HEK293 (cell line): Measurements from ENCODE around the gene ABT1.
A peak's percentile ranks its signal among the peaks of the same experiment; 100 is the strongest.

Experiments
- CTCF ChIA-PET: fragments of 350-600 bp; formaldehyde crosslinking; extraction: SDS; loops from one replicate; lab custom pipeline; 2021; ENCODE audit warnings: antibody characterized with exemption; lab: Yijun Ruan, JAX
- POLR2A ChIA-PET: fragments of 300-600 bp; formaldehyde crosslinking; extraction: SDS; loops from one replicate; lab custom pipeline; 2020; ENCODE audit warnings: antibody characterized with exemption, inconsistent platforms; lab: Yijun Ruan, JAX
- H3K27ac ChIP-seq: fragments of 200-500 bp; sonication (Bioruptor generic); 2 replicates; pipeline ENCODE4 v1.5.1; 2014; ENCODE audit warnings: low read depth, low read length, control low read depth, inconsistent platforms; ENCODE audit errors: extremely low read depth
- H3K36me3 ChIP-seq, 2 experiments: fragments of 200-500 bp in 1 of 2; sonication (Bioruptor generic) in 1 of 2; 1 replicate in 1 of 2; 2 replicates in 1 of 2; pipeline ENCODE4 v1.5.1; 2014 to 2017; ENCODE audit warnings: inconsistent platforms in 2 of 2, low read length in 2 of 2; ENCODE audit not compliant: control insufficient read depth in 2 of 2, insufficient read depth in 1 of 2
- H3K4me1 ChIP-seq: fragments of 200-500 bp; sonication (Bioruptor generic); 2 replicates; pipeline ENCODE4 v1.5.1; 2014; ENCODE audit warnings: mild to moderate bottlenecking, low read length, inconsistent platforms; ENCODE audit not compliant: control insufficient read depth, insufficient read depth
- H3K4me3 ChIP-seq: 2 replicates; pipeline ENCODE4 v1.5.1; 2011; ENCODE audit warnings: low read depth, mild to moderate bottlenecking, control low read depth, low read length, moderate library complexity
- H3K9me3 ChIP-seq: fragments of 200-500 bp; sonication (Bioruptor generic); 2 replicates; pipeline ENCODE4 v1.5.1; 2014; ENCODE audit warnings: low read depth, low read length, inconsistent platforms; ENCODE audit not compliant: control insufficient read depth, insufficient read depth
- BCL11B ChIP-seq: fragments of 450-650 bp; formaldehyde crosslinking; IDR thresholded peaks from 2 replicates; pipeline ENCODE4 v1.5.1; 2016; ENCODE audit warnings: low read depth, missing biosample characterization, missing genetic modification characterization
- FEZF1 ChIP-seq: fragments of 450-650 bp; formaldehyde crosslinking; IDR thresholded peaks from 2 replicates; pipeline ENCODE4 v1.5.1; 2016; ENCODE audit warnings: missing biosample characterization, missing genetic modification characterization
- REPIN1 ChIP-seq: fragments of 450-650 bp; formaldehyde crosslinking; IDR thresholded peaks from 2 replicates; pipeline ENCODE4 v1.5.1; 2017; ENCODE audit warnings: missing biosample characterization, missing genetic modification characterization, low read depth
- SETDB1 ChIP-seq: IDR thresholded peaks from one replicate; pipeline ENCODE4 v1.6.1; 2017; ENCODE audit warnings: mild to moderate bottlenecking, low read length, moderate library complexity, mixed read lengths; ENCODE audit not compliant: insufficient read length
- ZBTB49 ChIP-seq: fragments of 450-650 bp; formaldehyde crosslinking; IDR thresholded peaks from 2 replicates; pipeline ENCODE4 v1.5.1; 2016; ENCODE audit warnings: missing biosample characterization, missing genetic modification characterization, low read depth
- ZFP3 ChIP-seq: fragments of 450-650 bp; formaldehyde crosslinking; IDR thresholded peaks from 2 replicates; pipeline ENCODE4 v1.5.1; 2016; ENCODE audit warnings: low read depth, missing biosample characterization, missing genetic modification characterization
- ZNF132 ChIP-seq: fragments of 450-650 bp; formaldehyde crosslinking; IDR thresholded peaks from 2 replicates; pipeline ENCODE4 v1.5.1; 2017; ENCODE audit warnings: missing biosample characterization, missing genetic modification characterization, borderline replicate concordance
- ZNF157 ChIP-seq: fragments of 450-650 bp; formaldehyde crosslinking; IDR thresholded peaks from 2 replicates; pipeline ENCODE4 v1.5.1; 2016; ENCODE audit warnings: missing biosample characterization, missing genetic modification characterization
- ZNF16 ChIP-seq: fragments of 450-650 bp; formaldehyde crosslinking; IDR thresholded peaks from 2 replicates; pipeline ENCODE4 v1.5.1; 2016; ENCODE audit warnings: low read depth, missing biosample characterization, missing genetic modification characterization
- ZNF2 ChIP-seq: fragments of 450-650 bp; formaldehyde crosslinking; IDR thresholded peaks from 2 replicates; pipeline ENCODE4 v1.5.1; 2016; ENCODE audit warnings: missing biosample characterization, missing genetic modification characterization
- ZNF214 ChIP-seq: fragments of 450-650 bp; formaldehyde crosslinking; IDR thresholded peaks from 2 replicates; pipeline ENCODE4 v1.5.1; 2017; ENCODE audit warnings: missing biosample characterization, mild to moderate bottlenecking, missing genetic modification characterization, borderline replicate concordance
- ZNF239 ChIP-seq: fragments of 450-650 bp; formaldehyde crosslinking; IDR thresholded peaks from 2 replicates; pipeline ENCODE4 v1.5.1; 2016; ENCODE audit warnings: missing biosample characterization, missing genetic modification characterization
- ZNF266 ChIP-seq: fragments of 450-650 bp; formaldehyde crosslinking; IDR thresholded peaks from 2 replicates; pipeline ENCODE4 v1.5.1; 2016; ENCODE audit warnings: missing biosample characterization, missing genetic modification characterization, low read depth
- ZNF292 ChIP-seq: fragments of 450-650 bp; formaldehyde crosslinking; IDR thresholded peaks from 2 replicates; pipeline ENCODE4 v1.5.1; 2016; ENCODE audit warnings: low read depth, missing biosample characterization, missing genetic modification characterization, borderline replicate concordance
- ZNF37A ChIP-seq: fragments of 450-650 bp; IDR thresholded peaks from 2 replicates; pipeline ENCODE4 v1.5.1; 2018; ENCODE audit warnings: missing biosample characterization, missing genetic modification characterization
- ZNF48 ChIP-seq: fragments of 450-650 bp; formaldehyde crosslinking; IDR thresholded peaks from 2 replicates; pipeline ENCODE4 v1.5.1; 2016; ENCODE audit warnings: missing biosample characterization, missing genetic modification characterization
- ZNF513 ChIP-seq: fragments of 450-650 bp; IDR thresholded peaks from 2 replicates; pipeline ENCODE4 v1.5.1; 2018; ENCODE audit warnings: missing biosample characterization, missing genetic modification characterization
- ZNF548 ChIP-seq: fragments of 450-650 bp; formaldehyde crosslinking; IDR thresholded peaks from 2 replicates; pipeline ENCODE4 v1.5.1; 2016; ENCODE audit warnings: missing biosample characterization, missing genetic modification characterization
- ZNF560 ChIP-seq: fragments of 450-650 bp; formaldehyde crosslinking; IDR thresholded peaks from 2 replicates; pipeline ENCODE4 v1.5.1; 2017; ENCODE audit warnings: missing biosample characterization, missing genetic modification characterization, borderline replicate concordance
- ZNF585B ChIP-seq: fragments of 450-650 bp; formaldehyde crosslinking; IDR thresholded peaks from 2 replicates; pipeline ENCODE4 v1.5.1; 2016; ENCODE audit warnings: missing biosample characterization, missing genetic modification characterization
- ZNF747 ChIP-seq: fragments of 450-650 bp; formaldehyde crosslinking; IDR thresholded peaks from 2 replicates; pipeline ENCODE4 v1.5.1; 2016; ENCODE audit warnings: missing biosample characterization, missing genetic modification characterization
- ZNF843 ChIP-seq: fragments of 450-650 bp; formaldehyde crosslinking; IDR thresholded peaks from 2 replicates; pipeline ENCODE4 v1.5.1; 2016; ENCODE audit warnings: missing biosample characterization, missing genetic modification characterization
- ZSCAN30 ChIP-seq: fragments of 450-650 bp; IDR thresholded peaks from 2 replicates; pipeline ENCODE4 v1.5.1; 2018; ENCODE audit warnings: missing biosample characterization, mild to moderate bottlenecking, missing genetic modification characterization, moderate library complexity

The ABT1 gene

GRCh38 chr6:26576929-26577719, 19.6 kb upstream of the ABT1 start (continued):
- TF ChIP-seq ZNF37A (no peak), ZNF239 (tag by site-specific recombination) (no peak), FEZF1 (tag by site-specific recombination) (peak; percentile 54), ZNF132 (tag by site-specific recombination) (no peak), ZNF16 (tag by site-specific recombination) (no peak), ZNF2 (tag by site-specific recombination) (no peak), ZNF48 (no peak), ZNF214 (tag by site-specific recombination) (no peak), ZSCAN30 (tag by site-specific recombination) (peak; percentile 75; the same call in 1 of the 2 replicates), ZNF585B (no peak), ZNF747 (tag by site-specific recombination) (no peak)

- ChIA-PET POLR2A (interaction anchor here (0.5 to 2.1 kb wide), 6 partner anchors 18 to 454 kb away, joined by 3 to 21 read pairs (median 4); a partner anchor contains a TSS), CTCF (interaction anchor here (0.6 to 9.0 kb wide), 2 partner anchors 16 to 394 kb away, joined by 4 to 152 read pairs; partner anchors contain the start of gene ABT1)
- H3K36me3 ChIP-seq, result no peaks in the 10 kb centered on the region
- H3K4me1 ChIP-seq, result no peaks in the 10 kb centered on the region
- H3K4me3 ChIP-seq, result peak overlapping the region; percentile 34
- H3K9me3 ChIP-seq, result no peaks in the 10 kb centered on the region
- TF ChIP-seq BCL11B (no peak), ZBTB49 (tag by site-specific recombination) (no peak), ZNF560 (tag by site-specific recombination) (no peak), ZNF157 (tag by site-specific recombination) (no peak), REPIN1 (tag by site-specific recombination) (no peak), ZNF513 (tag by site-specific recombination) (no peak), SETDB1 (no peak), ZNF843 (tag by site-specific recombination) (no peak), ZNF548 (tag by site-specific recombination) (no peak), ZNF266 (no peak), ZFP3 (tag by site-specific recombination) (no peak), ZNF48 (no peak), ZNF292 (tag by site-specific recombination) (no peak)
- peak overlapping the region; percentile 11; the same call in 1 of the 2 replicates for H3K27ac ChIP-seq
Observed at GRCh38 chr6:26577720-26578072, 19.1 kb upstream of the ABT1 start.
